ENCODE results near the gene ZNF217.

The ZNF217 gene

DNA sequence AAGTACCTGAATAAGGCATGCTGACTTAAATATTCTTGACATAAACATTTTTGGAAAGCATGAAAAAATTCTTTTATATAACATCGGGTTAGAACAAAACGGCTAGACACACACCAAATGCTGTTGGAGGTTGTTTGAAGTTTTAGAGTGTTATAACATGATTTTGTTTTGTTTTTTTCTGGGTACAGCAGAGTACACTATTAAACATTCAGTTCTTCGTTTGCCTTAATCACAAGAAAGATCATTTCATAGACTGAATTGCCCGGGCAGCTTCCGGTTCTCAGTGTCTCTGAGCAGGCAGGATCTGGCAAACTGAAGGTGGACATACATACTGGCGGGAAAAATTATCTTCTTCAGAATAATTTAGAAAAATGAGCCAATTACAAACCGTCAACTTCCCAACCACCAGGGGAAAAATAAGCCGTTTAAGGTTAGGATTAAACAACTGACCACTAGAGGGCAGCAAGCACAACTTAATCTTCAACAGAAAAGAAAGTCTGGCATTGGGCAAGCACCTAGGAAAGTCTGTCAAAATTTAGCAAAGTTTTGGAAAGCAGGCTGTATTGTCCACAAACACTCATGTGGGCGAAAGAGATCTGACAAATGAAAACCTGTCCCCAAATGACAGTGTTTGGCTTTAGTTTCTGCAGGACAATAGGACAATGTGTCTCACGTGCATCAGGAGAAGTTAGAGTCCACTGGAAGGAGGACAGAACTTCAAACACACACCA is 15.0 kb downstream of the ZNF217 start:
- DNase-seq (ENCODE audit: insufficient read length, low spot score) (peak; percentile 36), FAIRE-seq (no peak)
- TF ChIP-seq, protein P1, sequence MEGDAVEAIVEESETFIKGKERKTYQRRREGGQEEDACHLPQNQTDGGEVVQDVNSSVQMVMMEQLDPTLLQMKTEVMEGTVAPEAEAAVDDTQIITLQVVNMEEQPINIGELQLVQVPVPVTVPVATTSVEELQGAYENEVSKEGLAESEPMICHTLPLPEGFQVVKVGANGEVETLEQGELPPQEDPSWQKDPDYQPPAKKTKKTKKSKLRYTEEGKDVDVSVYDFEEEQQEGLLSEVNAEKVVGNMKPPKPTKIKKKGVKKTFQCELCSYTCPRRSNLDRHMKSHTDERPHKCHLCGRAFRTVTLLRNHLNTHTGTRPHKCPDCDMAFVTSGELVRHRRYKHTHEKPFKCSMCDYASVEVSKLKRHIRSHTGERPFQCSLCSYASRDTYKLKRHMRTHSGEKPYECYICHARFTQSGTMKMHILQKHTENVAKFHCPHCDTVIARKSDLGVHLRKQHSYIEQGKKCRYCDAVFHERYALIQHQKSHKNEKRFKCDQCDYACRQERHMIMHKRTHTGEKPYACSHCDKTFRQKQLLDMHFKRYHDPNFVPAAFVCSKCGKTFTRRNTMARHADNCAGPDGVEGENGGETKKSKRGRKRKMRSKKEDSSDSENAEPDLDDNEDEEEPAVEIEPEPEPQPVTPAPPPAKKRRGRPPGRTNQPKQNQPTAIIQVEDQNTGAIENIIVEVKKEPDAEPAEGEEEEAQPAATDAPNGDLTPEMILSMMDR (IDR thresholded peaks at IDR 0.05; ENCODE audit: insufficient read depth, missing control alignments) = peak; percentile 82

DNA sequence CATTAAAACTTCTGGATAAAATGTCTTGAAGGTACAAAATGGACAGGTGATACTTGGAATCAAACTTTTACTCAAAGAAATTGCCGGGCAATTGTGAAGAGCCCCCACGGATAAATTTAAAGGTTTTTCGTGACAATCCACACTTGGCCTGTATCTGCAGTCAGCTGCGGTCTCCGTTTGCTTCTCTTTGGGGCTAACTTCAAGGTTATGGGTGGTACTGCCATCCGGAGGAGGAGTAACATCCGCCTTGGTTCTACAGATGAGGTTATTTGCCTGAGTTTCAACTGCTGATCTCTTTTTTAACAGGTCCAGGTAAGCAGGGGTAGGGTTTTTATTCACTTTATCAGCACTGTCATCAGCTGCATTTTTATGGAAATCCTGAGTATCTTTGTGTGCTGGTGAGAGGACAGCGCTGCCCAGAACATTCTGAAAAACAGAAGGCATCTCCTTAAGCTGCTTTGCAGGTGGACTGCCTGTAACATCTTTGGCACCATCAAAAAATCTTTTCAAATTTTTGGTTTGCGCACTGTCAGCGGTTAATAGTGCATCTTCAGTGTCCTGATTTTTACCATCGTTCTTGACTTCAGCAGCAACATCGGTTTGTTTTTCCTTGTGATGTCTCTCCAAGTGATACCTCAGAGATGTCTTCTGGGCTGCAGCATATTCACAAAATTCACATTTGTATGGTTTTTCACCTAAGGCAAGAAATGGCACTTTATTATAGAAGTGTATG is 16.9 kb downstream of the ZNF217 start:
- DNase-seq (ENCODE audit: insufficient read length, low spot score) (no peak), FAIRE-seq (no peak)
- TF ChIP-seq, protein P1 (IDR thresholded peaks at IDR 0.05; ENCODE audit: insufficient read depth, missing control alignments) = no peak

DNA sequence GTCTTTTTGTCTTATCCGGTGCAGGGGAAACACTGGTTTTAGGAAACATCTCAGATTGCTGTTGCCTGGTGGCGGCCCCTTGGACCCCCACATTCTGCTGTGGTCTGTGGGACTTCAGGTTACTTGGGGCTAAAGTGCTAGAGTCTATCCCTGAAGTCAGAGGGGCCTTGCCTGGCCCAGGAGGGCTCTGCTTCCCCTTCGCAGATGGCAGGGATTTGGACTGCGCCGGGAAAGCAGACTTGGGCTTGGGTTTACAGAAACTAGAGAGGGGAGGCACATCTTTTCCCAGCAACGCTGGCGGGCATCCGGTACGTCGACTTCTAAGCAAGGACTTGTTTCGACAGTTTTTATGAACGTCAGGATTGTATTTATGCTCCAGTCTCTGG is 17.5 kb downstream of the ZNF217 start:
- no peak for FAIRE-seq
- no peak for DNase-seq (ENCODE audit: insufficient read length, low spot score)
- TF ChIP-seq, protein P1 (IDR thresholded peaks at IDR 0.05; ENCODE audit: insufficient read depth, missing control alignments) = no peak

DNA sequence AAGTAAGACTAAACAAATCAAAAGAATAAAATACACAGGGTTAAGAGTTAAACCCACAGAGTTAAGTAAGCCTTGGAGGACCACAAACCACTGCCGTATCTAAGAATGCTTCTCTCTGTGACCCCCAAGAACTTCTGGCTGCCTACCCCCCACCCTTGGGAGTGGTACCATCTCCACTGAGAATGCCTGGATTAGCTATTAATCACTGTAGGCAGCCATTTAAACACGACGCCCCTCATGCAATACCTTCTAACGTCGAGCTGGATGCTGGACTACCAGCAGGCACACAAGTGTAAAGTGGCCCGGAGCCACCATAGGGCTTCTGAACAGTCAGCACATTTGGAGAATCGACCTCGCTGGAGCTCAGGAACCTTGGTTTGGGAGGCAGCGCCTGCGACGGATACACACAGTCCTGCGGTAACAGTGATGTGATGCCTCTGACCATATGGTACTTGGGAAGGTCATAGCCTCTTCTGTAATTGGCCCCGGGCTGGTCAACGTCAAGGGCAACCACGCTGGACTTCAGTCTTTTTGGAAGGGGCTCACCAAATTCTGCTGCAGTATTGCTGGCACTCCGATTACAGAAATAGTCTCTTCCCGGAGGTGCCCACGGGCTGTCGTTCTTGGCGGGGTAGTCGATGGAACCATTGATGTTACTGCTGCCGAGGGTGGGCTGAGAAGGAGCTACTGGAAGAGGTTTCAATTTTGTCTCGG is 18.0 kb downstream of the ZNF217 start:
- TF ChIP-seq, protein P1 (IDR thresholded peaks at IDR 0.05; ENCODE audit: insufficient read depth, missing control alignments) = no peak
- FAIRE-seq = no peak
- DNase-seq (ENCODE audit: insufficient read length, low spot score) = no peak

GRCh38 chr20:53574819-53575218 is 18.8 kb downstream of the ZNF217 start:
- TF ChIP-seq, protein P1 (IDR thresholded peaks at IDR 0.05; ENCODE audit: insufficient read depth, missing control alignments) = no peak
- no peak for FAIRE-seq

DNA sequence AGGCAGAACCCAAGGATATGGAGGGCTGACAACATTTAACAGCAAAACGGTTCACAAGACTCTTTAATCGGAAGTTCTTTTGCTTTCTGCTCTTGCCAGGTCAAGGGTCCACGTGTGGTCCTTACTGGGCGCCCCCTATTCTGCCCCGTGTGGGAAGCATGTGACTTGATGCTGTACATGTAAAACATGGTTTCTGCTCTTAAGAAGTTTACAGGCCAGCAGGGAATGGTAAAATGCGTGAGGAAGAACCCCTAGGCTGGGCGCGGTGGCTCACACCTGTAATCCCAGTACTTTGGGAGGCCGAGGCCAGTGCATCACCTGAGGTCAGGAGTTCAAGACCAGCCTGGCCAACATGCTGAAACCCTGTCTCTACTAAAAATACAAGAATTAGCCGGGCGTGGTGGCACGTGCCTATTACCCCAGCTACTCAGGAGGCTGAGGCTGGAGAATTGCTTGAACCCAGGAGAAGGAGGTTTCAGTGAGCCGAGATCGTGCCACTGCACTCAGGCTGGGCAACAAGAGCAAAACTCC is 19.3 kb downstream of the ZNF217 start:
- no peak for FAIRE-seq
- DNase-seq (ENCODE audit: insufficient read length, low spot score) = no peak
- TF ChIP-seq, protein P1 (IDR thresholded peaks at IDR 0.05; ENCODE audit: insufficient read depth, missing control alignments) = no peak

More at GRCh38 chr20:53574819-53575218, 18.8 kb downstream of the ZNF217 start:
- DNase-seq (ENCODE audit: insufficient read length, low spot score) = no peak

All from D721Med (cell line).